MM.1S (cell line): ENCODE measurements around the gene MRPL37.

Experiments
- CTCF ChIP-seq: fragments of 300-600 bp; sonication (generic); IDR thresholded peaks from 2 replicates; pipeline ENCODE4 v1.5.1; 2016; ENCODE audit warnings: antibody characterized with exemption, low read length, mixed read lengths
- EZH2 ChIP-seq: fragments of 300-600 bp; sonication (generic); optimal IDR thresholded peaks from 2 replicates; pipeline ENCODE3; 2017; ENCODE audit warnings: low read depth, mild to moderate bottlenecking, antibody characterized with exemption, low read length, mixed read lengths

- no peak for TF ChIP-seq CTCF
- no peak for TF ChIP-seq EZH2
These were observed 45.5 kb downstream of the MRPL37 start for GRCh38 chr1:54245501-54245900.
